K562 (cell line): ENCODE results near the gene ZFR2. TPM values are rescaled to one million over a fixed set of nuclear protein-coding genes. Genes with fewer than 3 reads are reported as not detected.

Source experiments
- ATAC-seq: fragments of 200-7000 bp; cut with Tn5 transposase; 3 replicates; pipeline ENCODE4 v1.9.1; 2020; ENCODE audit warnings: moderate library complexity
- BruUV-seq: library from RNA; stranded (reverse); fragments of 400-500 nt; replicated peaks from 2 replicates; lab custom pipeline; 2021; lab: Mats Ljungman, UMichigan
- CTCF ChIA-PET: fragments of 300-600 bp; formaldehyde crosslinking; extraction: SDS; loops from one replicate; lab custom pipeline; 2021; ENCODE audit warnings: low intra/inter-chr PET ratio; lab: Yijun Ruan, JAX
- POLR2A ChIA-PET: fragments of 300-600, 350-650 bp; sonication (Branson Sonifier 250); formaldehyde crosslinking; extraction: SDS; loops from one replicate; lab custom pipeline; 2021; ENCODE audit warnings: antibody characterized with exemption, inconsistent platforms; lab: Yijun Ruan, JAX
- DNase-seq, 4 experiments: peaks; one replicate each; pipeline versions ENCODE4 v3.0.0 to v3.0.0-alpha.2; 2011 to 2018; ENCODE audit warnings: low spot score in 3 of 4, mixed read lengths in 3 of 4; ENCODE audit errors: extremely low read depth in 1 of 4
- FAIRE-seq: peaks from 2 replicates; lab custom pipeline; 2011; peaks lifted over from hg19 to GRCh38; lab: Jason Lieb, UNC
- H2AFZ ChIP-seq: 2 replicates; pipeline ENCODE4 v1.6.0; 2011; ENCODE audit warnings: low read depth, low read length, control low read depth, inconsistent platforms
- H3K27ac ChIP-seq: fragments of 200-600 bp; 3 replicates; pipeline ENCODE4 v1.8.0; 2011; ENCODE audit warnings: low read depth, mild to moderate bottlenecking, control low read depth, inconsistent platforms, low read length, moderate library complexity, mixed read lengths; ENCODE audit errors: extremely low read depth
- H3K27me3 ChIP-seq, 2 experiments: fragments of 300-600 bp in 1 of 2; 2 replicates in 1 of 2; 3 replicates in 1 of 2; pipeline versions ENCODE4 v1.6.0 to v1.8.0; 2011; ENCODE audit warnings: inconsistent platforms in 2 of 2, low read length in 2 of 2, mild to moderate bottlenecking in 1 of 2, mixed read lengths in 1 of 2, moderate library complexity in 1 of 2; ENCODE audit not compliant: control insufficient read depth in 2 of 2, insufficient read depth in 2 of 2
- H3K36me3 ChIP-seq: fragments of 300-600 bp; 3 replicates; pipeline ENCODE4 v1.8.0; 2011; ENCODE audit warnings: mild to moderate bottlenecking, low read length, inconsistent platforms; ENCODE audit not compliant: control insufficient read depth, insufficient read depth
- H3K4me1 ChIP-seq, 2 experiments: fragments of 200-600 bp in 1 of 2; replicated peaks in 1 of 2; 2 replicates in 1 of 2; 3 replicates in 1 of 2; pipeline versions ENCODE4 v1.5.1 to v1.8.0; 2011; ENCODE audit warnings: inconsistent platforms in 2 of 2, low read length in 2 of 2, mild to moderate bottlenecking in 1 of 2, mixed read lengths in 1 of 2, moderate library complexity in 1 of 2; ENCODE audit not compliant: control insufficient read depth in 2 of 2, insufficient read depth in 2 of 2
- H3K4me2 ChIP-seq: 2 replicates; pipeline ENCODE4 v1.6.1; 2011; ENCODE audit warnings: low read length, control low read depth, inconsistent platforms, mixed read lengths; ENCODE audit not compliant: insufficient read depth
- H3K4me3 ChIP-seq: fragments of 200-600 bp; sonication (generic), shearing (Covaris generic); 2 replicates; pipeline ENCODE4 v1.5.1; 2016; ENCODE audit warnings: control low read depth, inconsistent platforms
- H3K79me2 ChIP-seq: fragments of 200-600 bp; 3 replicates; pipeline ENCODE4 v1.8.0; 2011; ENCODE audit warnings: low read length, inconsistent platforms; ENCODE audit not compliant: control insufficient read depth, insufficient read depth
- H3K9ac ChIP-seq, 2 experiments: 2 replicates each; pipeline versions ENCODE4 v1.6.0 to v1.6.1; 2011; ENCODE audit warnings: low read depth in 2 of 2, low read length in 2 of 2, control low read depth in 1 of 2, inconsistent platforms in 1 of 2, mild to moderate bottlenecking in 1 of 2, mixed read lengths in 1 of 2; ENCODE audit not compliant: insufficient read depth in 1 of 2
- H3K9me1 ChIP-seq: one replicate; pipeline ENCODE4 v1.6.0; 2011; ENCODE audit warnings: inconsistent platforms, mild to moderate bottlenecking, low read length, moderate library complexity; ENCODE audit not compliant: control insufficient read depth, insufficient read depth
- H3K9me3 ChIP-seq: replicated peaks from 2 replicates; pipeline ENCODE4 v1.5.1; 2011; ENCODE audit warnings: low read depth, low read length, inconsistent platforms; ENCODE audit not compliant: control insufficient read depth, insufficient read depth
- H4K20me1 ChIP-seq: replicated peaks from 2 replicates; pipeline ENCODE4 v1.6.1; 2011; ENCODE audit warnings: low read length, inconsistent platforms, mixed read lengths; ENCODE audit not compliant: control insufficient read depth, insufficient read depth
- CBX5 ChIP-seq: IDR thresholded peaks from 2 replicates; pipeline ENCODE4 v1.6.1; 2014; ENCODE audit warnings: low read depth, borderline replicate concordance
- E2F6 ChIP-seq, 2 experiments: IDR thresholded peaks; 2 replicates each; pipeline ENCODE4 v1.6.1; 2011; ENCODE audit warnings: borderline replicate concordance in 1 of 2, control low read depth in 1 of 2, low read depth in 1 of 2, low read length in 1 of 2, mild to moderate bottlenecking in 1 of 2, mixed read lengths in 1 of 2, moderate library complexity in 1 of 2; ENCODE audit not compliant: insufficient read depth in 1 of 2, insufficient read length in 1 of 2, poor library complexity in 1 of 2, severe bottlenecking in 1 of 2; ENCODE audit errors: extremely low read depth in 1 of 2
- FOXM1 ChIP-seq, 2 experiments: fragments of 450-650 bp in 1 of 2; sonication (generic) in 1 of 2; formaldehyde crosslinking in 1 of 2; IDR thresholded peaks; 2 replicates each; pipeline versions ENCODE4 v1.6.1 to v1.9.0; 2017 to 2022; ENCODE audit warnings: low read depth in 2 of 2, mild to moderate bottlenecking in 2 of 2, missing genetic modification reagents in 1 of 2, moderate library complexity in 1 of 2
- HBP1 ChIP-seq: fragments of 450-650 bp; formaldehyde crosslinking; IDR thresholded peaks from 2 replicates; pipeline ENCODE4 v1.4.0; 2022; ENCODE audit warnings: missing genetic modification characterization
- HES1 ChIP-seq: fragments of 450-650 bp; IDR thresholded peaks from 2 replicates; pipeline ENCODE4 v1.6.1; 2016; ENCODE audit warnings: low read depth, mild to moderate bottlenecking, moderate library complexity
- HNRNPH1 ChIP-seq: fragments of 200-400 bp; formaldehyde crosslinking; optimal IDR thresholded peaks from 2 replicates; pipeline ENCODE3; 2017; ENCODE audit warnings: low read depth, mild to moderate bottlenecking, low read length, moderate library complexity
- MEIS2 ChIP-seq: fragments of 450-650 bp; IDR thresholded peaks from 2 replicates; pipeline ENCODE4 v1.6.1; 2014; ENCODE audit warnings: mild to moderate bottlenecking; ENCODE audit not compliant: partially characterized antibody
- MYC ChIP-seq, 2 experiments: fragments of 250-450 bp in 1 of 2; sonication (Bioruptor Pico) in 1 of 2; IDR thresholded peaks; 2 replicates each; pipeline versions ENCODE4 v1.5.1 to v1.6.1; 2012 to 2021; ENCODE audit warnings: low read depth in 2 of 2, borderline replicate concordance in 1 of 2, improper control_type of control experiment in 1 of 2, low read length in 1 of 2, mild to moderate bottlenecking in 1 of 2, moderate library complexity in 1 of 2
- PHB2 ChIP-seq: fragments of 450-650 bp; IDR thresholded peaks from 2 replicates; pipeline ENCODE4 v1.6.1; 2017; ENCODE audit warnings: low read depth
- POLR2A ChIP-seq: fragments of 450-650 bp; conservative IDR thresholded peaks from 2 replicates; pipeline ENCODE4 v1.6.1; 2016
- SMARCA4 ChIP-seq: fragments of 450-650 bp; IDR thresholded peaks from 2 replicates; pipeline ENCODE4 v1.6.1; 2016
- THRB ChIP-seq: fragments of 450-650 bp; formaldehyde crosslinking; conservative IDR thresholded peaks from 2 replicates; pipeline ENCODE4 v1.4.0; 2022; ENCODE audit warnings: mild to moderate bottlenecking, missing genetic modification characterization
- U2AF2 ChIP-seq: fragments of 200-400 bp; formaldehyde crosslinking; optimal IDR thresholded peaks from 2 replicates; pipeline ENCODE3; 2017; ENCODE audit warnings: low read depth, mild to moderate bottlenecking, low read length
- ZBTB49 ChIP-seq: sonication (generic); formaldehyde crosslinking; IDR thresholded peaks from 2 replicates; pipeline ENCODE4 v1.8.0; 2022; ENCODE audit warnings: missing genetic modification reagents, mild to moderate bottlenecking, borderline replicate concordance
- ZFX ChIP-seq: sonication (generic); formaldehyde crosslinking; IDR thresholded peaks from 2 replicates; pipeline ENCODE4 v1.8.0; 2022; ENCODE audit warnings: mild to moderate bottlenecking, missing genetic modification reagents, moderate library complexity
- ZNF184 ChIP-seq: sonication (generic); formaldehyde crosslinking; IDR thresholded peaks from 2 replicates; pipeline ENCODE4 v1.5.0; 2020; ENCODE audit warnings: missing genetic modification reagents
- WGBS: fragments of 100-300 bp; shearing (Covaris generic); methylation state at CpG from one replicate; pipeline ENCODE4 v1.1.6; 2016; ENCODE audit warnings: low coverage, mixed read lengths; ENCODE audit not compliant: insufficient coverage; ENCODE audit errors: missing lambda C conversion rate; 5-methylcytosine and 5-hydroxymethylcytosine counted together
- in situ Hi-C: fragments of 300-500 bp; cut with MboI; formaldehyde crosslinking; loops from 4 replicates; pipeline ENCODE4 v1.15.0; 2018; ENCODE audit warnings: inconsistent platforms, mixed read lengths
- intact Hi-C: fragments of 100-400 bp; cut with micrococcal nuclease; formaldehyde crosslinking; loops from 2 replicates; pipeline ENCODE4 v1.14.2; 2022
- polyA plus RNA-seq, 8 experiments: library from polyadenylated mRNA; depleted of rRNA in 4 of 8; stranded (reverse) in 5 of 8; unstranded in 3 of 8; fragments of >200 nt; fragmentation: Nextera tagmentation in 2 of 8; fragmentation: Illumina TruSeq in 1 of 8; extraction: Ambion mirVana in 2 of 8; extraction: Trizol in 1 of 8; gene quantifications; 2 replicates each; pipeline versions ENCODE4 v1.2.1 to v1.2.3, GENCODE V29; 2011 to 2014; ENCODE audit warnings: inconsistent platforms in 1 of 8, missing spikeins in 1 of 8
- total RNA-seq, 7 experiments: library from RNA; depleted of rRNA in 6 of 7; stranded (reverse); fragments of >200 nt in 6 of 7; fragmentation: Illumina TruSeq in 2 of 7; extraction: Trizol in 2 of 7; gene quantifications; 2 replicates each; pipeline versions ENCODE4 v1.2.1 to v1.2.3, GENCODE V29; 2011 to 2021; ENCODE audit warnings: low replicate concordance in 1 of 7

Gene ZFR2
- total and polyA plus RNA-seq, 9 of the 15 experiments (the other 6 are each of a cell fraction or from before 2014, with no cell fraction given) = 0.03 to 0.59 (median 0.07) TPM; not detected in 6

GRCh38 chr19:3807131-3807480, 61.7 kb downstream of the ZFR2 start:
- Histone ChIP-seq H3K4me1 (peaks cover 0 to 54% of the 10 kb centered on the region in 2 experiments; a peak in 3 of 5 replicates), H4K20me1 (no peaks in the 10 kb centered on the region), H3K79me2 (no peaks in the 10 kb centered on the region), H3K9me1 (no peaks in the 10 kb centered on the region), H2AFZ (no peak overlapping the region)
- WGBS = 49% methylated on average over 16 of the region's 19 CpGs
- intact Hi-C loops = no loop called here
- DNase-seq (no peak), ATAC-seq (no peak)
- TF ChIP-seq MYC (IDR thresholded peaks at IDR 0.05; ENCODE audit: low read depth, low read length) (no peak), MYC (CRISPR knock-in tag; IDR thresholded peaks at IDR 0.05; ENCODE audit: borderline replicate concordance, low read depth) (no peak), FOXM1 (IDR thresholded peaks at IDR 0.05; ENCODE audit: low read depth) (no peak), FOXM1 (CRISPR knock-in tag; IDR thresholded peaks at IDR 0.05; ENCODE audit: low read depth) (no peak), ZFX (no peak), SMARCA4 (no peak), THRB (no peak), POLR2A (no peak), PHB2 (no peak), ZNF184 (CRISPR knock-in tag) (no peak), MEIS2 (no peak), U2AF2 (no peak), HES1 (no peak), ZBTB49 (CRISPR knock-in tag) (no peak), HNRNPH1 (no peak), HBP1 (CRISPR knock-in tag) (no peak), E2F6 (IDR thresholded peaks at IDR 0.05; ENCODE audit: borderline replicate concordance in 1 of 2, extremely low read depth in 1 of 2, insufficient read depth in 1 of 2, insufficient read length in 1 of 2, low read depth in 1 of 2, low read length in 1 of 2, poor library complexity in 1 of 2, severe bottlenecking in 1 of 2) (no peak), CBX5 (no peak)
- TF ChIP-seq, all 486 proteins: peak for 0
- H3K9ac ChIP-seq = no peak overlapping the region
- ChIA-PET CTCF (no interaction called here), POLR2A (interaction anchor here (0.7 kb wide), 1 partner anchor 12 kb away, joined by 3 read pairs; no protein-coding TSS in a partner anchor)
- no peak overlapping the region for H3K4me3 ChIP-seq
- in situ Hi-C loops = no loop called here
- H3K9me3 ChIP-seq = peaks cover 7% of the 10 kb centered on the region
- no peak for FAIRE-seq
- no TSS peak for BruUV-seq
- no peak overlapping the region for H3K4me2 ChIP-seq
- H3K27me3 ChIP-seq = peaks cover 4 to 8% of the 10 kb centered on the region in 2 experiments; a peak in 3 of 5 replicates
- no peaks in the 10 kb centered on the region for H3K36me3 ChIP-seq
- H3K27ac ChIP-seq = no peak overlapping the region
